ENCODE results near the gene BCAS3. TPM values are rescaled to one million over a fixed set of nuclear protein-coding genes. Genes with fewer than 3 reads are reported as not detected.
"Not testable (repeated sequence)": the region's sequence is repeated elsewhere in the genome, so short reads cannot be mapped to it uniquely, and the experiment has no call there.

BCAS3 gene
- total RNA-seq, 3 donors from 2014 or later, result 3.6 to 4.2 (median 4.1) TPM

- not testable (repeated sequence) for H3K4me3 Mint-ChIP-seq; DNase-seq; ATAC-seq; H3K4me1 Mint-ChIP-seq (ENCODE audit: low read depth); H3K27me3 Mint-ChIP-seq (ENCODE audit: low read depth)
- Mint-ChIP-seq H3K36me3 (ENCODE audit: insufficient read depth) (peaks cover 26% of the 10 kb centered on the region), H3K9me3 (peaks cover 13% of the 10 kb centered on the region)
Observed at GRCh38 chr17:60814941-60815340, 137.3 kb downstream of the BCAS3 start.

GRCh38 chr17:60817192-60817591, 139.5 kb downstream of the BCAS3 start:
- Mint-ChIP-seq H3K4me3 (no peak overlapping the region), H3K36me3 (ENCODE audit: insufficient read depth) (peaks cover 12% of the 10 kb centered on the region), H3K4me1 (ENCODE audit: low read depth) (no peaks in the 10 kb centered on the region), H3K27me3 (ENCODE audit: low read depth) (no peaks in the 10 kb centered on the region), H3K9me3 (peaks cover 9% of the 10 kb centered on the region)
- DNase-seq, result no peak
- ATAC-seq, result no peak

DNA sequence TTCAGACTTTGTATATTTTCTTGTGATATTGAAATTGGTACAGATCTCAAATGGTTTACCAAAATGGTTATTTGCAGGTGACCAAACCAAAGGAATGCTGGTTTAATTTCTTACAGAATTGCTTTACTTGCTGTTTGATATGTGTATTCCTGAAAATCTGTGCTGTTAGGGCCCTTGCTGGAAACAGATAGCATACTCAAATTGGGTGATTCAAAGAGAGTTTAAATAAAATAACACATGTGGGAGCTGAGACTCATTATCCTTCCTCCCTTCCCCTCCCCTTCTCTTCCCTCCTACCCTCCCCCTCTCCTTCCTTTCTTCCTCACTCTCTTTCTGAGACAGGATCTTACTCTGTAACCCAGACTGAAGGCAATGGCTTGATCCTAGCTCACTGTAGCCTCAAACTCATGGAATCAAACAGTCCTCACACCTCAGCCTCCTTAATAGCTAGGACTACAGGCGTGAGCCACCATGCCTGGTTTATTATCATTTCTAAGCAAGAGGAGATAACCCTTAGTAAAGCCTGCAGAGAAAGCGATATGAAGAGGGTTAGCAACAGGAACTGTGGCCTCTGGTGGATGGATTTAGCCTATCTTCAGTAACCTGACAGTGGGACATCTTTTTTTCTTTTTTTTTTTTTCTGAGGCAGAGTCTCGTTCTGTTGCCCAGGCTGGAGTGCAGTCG, 141.9 kb downstream of the BCAS3 start:
- DNase-seq (no peak), ATAC-seq (no peak)
- Mint-ChIP-seq H3K4me1 (ENCODE audit: low read depth) (no peaks in the 10 kb centered on the region), H3K4me3 (no peak overlapping the region), H3K9me3 (no peaks in the 10 kb centered on the region), H3K27me3 (ENCODE audit: low read depth) (no peaks in the 10 kb centered on the region), H3K36me3 (ENCODE audit: insufficient read depth) (peaks cover 4% of the 10 kb centered on the region)

DNA sequence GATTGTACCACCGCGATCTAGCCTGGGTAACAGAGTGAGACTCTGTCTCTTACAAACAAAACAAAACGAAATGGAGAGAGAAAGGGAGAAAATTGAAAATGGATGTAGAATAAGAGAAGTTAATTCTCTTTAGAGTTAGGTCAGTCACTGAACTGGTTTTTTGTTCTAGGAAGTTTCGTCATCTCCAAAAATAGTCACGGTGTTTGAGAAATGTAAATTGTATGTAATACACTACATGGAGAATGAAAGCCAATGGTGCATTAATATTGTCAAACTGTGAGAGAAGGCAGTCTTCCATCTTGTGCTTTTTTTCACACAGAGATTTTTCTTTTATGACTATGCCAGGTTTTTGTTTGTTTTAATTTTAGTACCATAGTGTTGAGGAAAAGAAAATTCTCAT, 145.9 kb downstream of the BCAS3 start:
- Mint-ChIP-seq H3K9me3 (no peaks in the 10 kb centered on the region), H3K4me3 (no peak overlapping the region), H3K36me3 (ENCODE audit: insufficient read depth) (peaks cover 3% of the 10 kb centered on the region), H3K27me3 (ENCODE audit: low read depth) (no peaks in the 10 kb centered on the region), H3K4me1 (ENCODE audit: low read depth) (no peaks in the 10 kb centered on the region)
- DNase-seq, result no peak
- ATAC-seq, result no peak

- ATAC-seq (no peak), DNase-seq (no peak)
- Mint-ChIP-seq H3K36me3 (ENCODE audit: insufficient read depth) (peaks cover 3% of the 10 kb centered on the region), H3K4me3 (no peak overlapping the region), H3K9me3 (no peaks in the 10 kb centered on the region), H3K4me1 (ENCODE audit: low read depth) (no peaks in the 10 kb centered on the region), H3K27me3 (ENCODE audit: low read depth) (no peaks in the 10 kb centered on the region)
Observed at GRCh38 chr17:60825351-60825750, 147.7 kb downstream of the BCAS3 start.

- H3K27me3 Mint-ChIP-seq (ENCODE audit: low read depth), result no peaks in the 10 kb centered on the region
- peaks cover 2% of the 10 kb centered on the region for H3K36me3 Mint-ChIP-seq (ENCODE audit: insufficient read depth)
- no peaks in the 10 kb centered on the region for H3K9me3 Mint-ChIP-seq
- no peak for ATAC-seq
- peaks cover 2% of the 10 kb centered on the region for H3K4me1 Mint-ChIP-seq (ENCODE audit: low read depth)
- DNase-seq, result no peak
- no peak overlapping the region for H3K4me3 Mint-ChIP-seq
Observed at GRCh38 chr17:60827943-60828342, 150.3 kb downstream of the BCAS3 start.

- Mint-ChIP-seq H3K4me3 (no peak overlapping the region), H3K4me1 (ENCODE audit: low read depth) (peaks cover 2% of the 10 kb centered on the region), H3K36me3 (ENCODE audit: insufficient read depth) (peaks cover 5% of the 10 kb centered on the region), H3K27me3 (ENCODE audit: low read depth) (no peaks in the 10 kb centered on the region), H3K9me3 (no peaks in the 10 kb centered on the region)
- ATAC-seq (no peak), DNase-seq (no peak)
Observed at GRCh38 chr17:60832151-60832585, 154.5 kb downstream of the BCAS3 start.

- H3K36me3 Mint-ChIP-seq (ENCODE audit: insufficient read depth), result peaks cover 5% of the 10 kb centered on the region
- H3K4me3 Mint-ChIP-seq, result no peak overlapping the region
- peaks cover 2% of the 10 kb centered on the region for H3K4me1 Mint-ChIP-seq (ENCODE audit: low read depth)
- DNase-seq (no peak), ATAC-seq (no peak)
- no peaks in the 10 kb centered on the region for H3K27me3 Mint-ChIP-seq (ENCODE audit: low read depth)
- no peaks in the 10 kb centered on the region for H3K9me3 Mint-ChIP-seq
Observed at GRCh38 chr17:60832631-60833030, 155.0 kb downstream of the BCAS3 start.

GRCh38 chr17:60840456-60840855, 162.8 kb downstream of the BCAS3 start:
- Mint-ChIP-seq H3K9me3 (no peaks in the 10 kb centered on the region), H3K27me3 (ENCODE audit: low read depth) (no peaks in the 10 kb centered on the region), H3K36me3 (ENCODE audit: insufficient read depth) (peaks cover 12% of the 10 kb centered on the region), H3K4me1 (ENCODE audit: low read depth) (no peaks in the 10 kb centered on the region), H3K4me3 (no peak overlapping the region)
- no peak for DNase-seq
- ATAC-seq, result no peak

- Mint-ChIP-seq H3K27me3 (ENCODE audit: low read depth) (no peaks in the 10 kb centered on the region), H3K4me1 (ENCODE audit: low read depth) (no peaks in the 10 kb centered on the region), H3K36me3 (ENCODE audit: insufficient read depth) (peaks cover 8% of the 10 kb centered on the region), H3K4me3 (no peak overlapping the region), H3K9me3 (no peaks in the 10 kb centered on the region)
- DNase-seq (no peak), ATAC-seq (no peak)
Observed at GRCh38 chr17:60845012-60845411, 167.4 kb downstream of the BCAS3 start.

DNA sequence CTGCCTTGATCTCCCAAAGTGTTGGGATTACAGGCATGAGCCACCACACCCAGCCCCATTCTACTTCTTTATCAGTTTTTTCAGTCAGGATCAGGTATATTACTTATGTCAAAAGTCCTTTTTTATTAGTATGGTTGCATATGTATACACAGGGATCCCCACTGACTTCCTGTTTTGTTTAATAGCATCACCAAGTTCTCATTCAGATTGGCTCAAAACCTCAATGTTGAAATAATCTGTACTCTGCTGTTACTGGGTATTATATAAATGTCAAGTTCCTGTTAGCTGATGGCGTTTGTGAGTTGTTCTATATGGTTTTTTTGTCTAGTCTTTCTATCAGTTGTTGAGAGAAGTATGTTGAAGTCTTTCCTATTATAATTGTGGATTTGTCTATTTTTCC, 168.5 kb downstream of the BCAS3 start:
- Mint-ChIP-seq H3K4me1 (ENCODE audit: low read depth) (no peaks in the 10 kb centered on the region), H3K27me3 (ENCODE audit: low read depth) (no peaks in the 10 kb centered on the region), H3K36me3 (ENCODE audit: insufficient read depth) (peaks cover 13% of the 10 kb centered on the region), H3K4me3 (no peak overlapping the region), H3K9me3 (no peaks in the 10 kb centered on the region)
- DNase-seq (no peak), ATAC-seq (no peak)

- H3K27me3 Mint-ChIP-seq (ENCODE audit: low read depth), result no peaks in the 10 kb centered on the region
Observed at GRCh38 chr17:60851181-60851580, 173.5 kb downstream of the BCAS3 start.

GRCh38 chr17:60857556-60858080, 180.0 kb downstream of the BCAS3 start:
- DNase-seq (no peak), ATAC-seq (no peak)
- Mint-ChIP-seq H3K4me1 (ENCODE audit: low read depth) (no peaks in the 10 kb centered on the region), H3K4me3 (no peak overlapping the region), H3K27me3 (ENCODE audit: low read depth) (no peaks in the 10 kb centered on the region), H3K36me3 (ENCODE audit: insufficient read depth) (peaks cover 8% of the 10 kb centered on the region), H3K9me3 (no peaks in the 10 kb centered on the region)

More at GRCh38 chr17:60851181-60851580, 173.5 kb downstream of the BCAS3 start:
- DNase-seq (no peak), ATAC-seq (no peak)
- Mint-ChIP-seq H3K36me3 (ENCODE audit: insufficient read depth) (peaks cover 5% of the 10 kb centered on the region), H3K4me1 (ENCODE audit: low read depth) (no peaks in the 10 kb centered on the region), H3K4me3 (no peak overlapping the region), H3K9me3 (no peaks in the 10 kb centered on the region)

GRCh38 chr17:60862482-60862881, 184.8 kb downstream of the BCAS3 start:
- H3K4me3 Mint-ChIP-seq, result no peak overlapping the region
- peaks cover 22% of the 10 kb centered on the region for H3K4me1 Mint-ChIP-seq (ENCODE audit: low read depth)
- peaks cover 8% of the 10 kb centered on the region for H3K36me3 Mint-ChIP-seq (ENCODE audit: insufficient read depth)
- no peak for ATAC-seq
- H3K9me3 Mint-ChIP-seq, result no peaks in the 10 kb centered on the region
- no peaks in the 10 kb centered on the region for H3K27me3 Mint-ChIP-seq (ENCODE audit: low read depth)
- DNase-seq, result no peak

DNA sequence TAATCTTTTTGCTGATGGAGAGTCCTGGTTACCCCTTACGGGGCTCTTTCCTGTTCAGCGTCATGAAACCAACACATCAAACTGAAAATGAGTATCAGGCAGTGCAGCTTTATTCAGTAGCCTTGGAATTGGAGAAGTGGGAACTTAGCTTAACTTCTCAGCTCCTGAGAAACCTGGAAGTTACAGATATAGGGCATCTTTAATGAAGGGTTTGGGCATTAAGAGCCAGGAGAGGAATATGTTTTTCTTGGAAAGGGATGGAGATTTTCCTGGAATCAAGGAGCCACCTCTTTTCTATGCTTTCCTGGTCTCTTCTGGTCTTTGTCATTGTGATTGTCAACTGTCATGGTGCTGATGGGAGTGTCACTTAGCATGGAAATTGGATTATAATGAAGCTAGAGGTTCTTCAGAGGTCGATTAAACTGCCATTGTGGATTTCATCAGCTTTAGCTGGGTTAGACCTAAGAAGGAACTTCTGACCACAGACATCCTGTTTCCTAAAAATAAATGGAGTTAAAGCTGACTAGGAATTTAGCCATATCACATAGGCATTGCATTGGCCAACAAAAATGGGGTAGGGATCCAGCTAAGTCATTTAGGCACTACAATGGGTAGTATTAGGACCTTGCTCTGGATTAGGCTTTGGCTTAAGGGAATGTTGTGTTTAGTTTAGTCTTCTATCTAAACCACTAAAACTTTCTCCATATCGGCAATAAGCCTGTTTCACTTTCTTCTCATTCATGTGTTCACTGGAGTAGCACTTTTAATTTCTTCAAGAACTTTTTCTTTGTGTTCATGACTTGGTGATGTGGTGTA, 186.4 kb downstream of the BCAS3 start:
- peak overlapping the region; percentile 42 for H3K4me3 Mint-ChIP-seq
- H3K27me3 Mint-ChIP-seq (ENCODE audit: low read depth), result no peaks in the 10 kb centered on the region
- ATAC-seq, result peak in 1 of 2 donors; percentile 56
- H3K36me3 Mint-ChIP-seq (ENCODE audit: insufficient read depth), result peaks cover 5% of the 10 kb centered on the region
- H3K9me3 Mint-ChIP-seq, result no peaks in the 10 kb centered on the region
- H3K4me1 Mint-ChIP-seq (ENCODE audit: low read depth), result peaks cover 22% of the 10 kb centered on the region
- no peak for DNase-seq
